HG02759 (cell line): ENCODE data around the gene RBMS1.

ENCODE experiments used
- ATAC-seq: cut with Tn5 transposase; IDR thresholded peaks from one replicate; pipeline ENCODE4 v1.9.1; 2021; ENCODE audit warnings: mild to moderate bottlenecking, moderate library complexity; ENCODE audit not compliant: unreplicated experiment

Gene RBMS1

DNA sequence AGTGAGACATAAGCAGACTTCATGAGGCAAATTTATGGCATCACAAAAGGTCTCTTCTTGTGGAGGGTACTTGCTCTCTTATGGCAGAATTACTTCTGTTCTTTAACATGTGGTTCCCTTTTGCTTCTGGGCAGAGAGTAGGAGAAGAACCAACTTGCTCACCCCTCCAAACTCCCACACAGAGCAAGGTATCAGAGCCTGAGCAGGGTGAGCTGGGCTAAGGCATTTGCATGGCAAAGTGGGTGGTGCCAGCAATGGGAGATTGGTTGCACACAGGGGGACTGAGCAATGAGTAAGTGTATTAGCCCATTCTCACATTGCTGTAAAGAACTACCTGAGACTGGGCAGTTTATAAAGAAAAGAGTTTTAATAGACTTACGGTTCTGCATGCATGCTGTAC, 229.3 kb downstream of the RBMS1 start:
- no peak for ATAC-seq

DNA sequence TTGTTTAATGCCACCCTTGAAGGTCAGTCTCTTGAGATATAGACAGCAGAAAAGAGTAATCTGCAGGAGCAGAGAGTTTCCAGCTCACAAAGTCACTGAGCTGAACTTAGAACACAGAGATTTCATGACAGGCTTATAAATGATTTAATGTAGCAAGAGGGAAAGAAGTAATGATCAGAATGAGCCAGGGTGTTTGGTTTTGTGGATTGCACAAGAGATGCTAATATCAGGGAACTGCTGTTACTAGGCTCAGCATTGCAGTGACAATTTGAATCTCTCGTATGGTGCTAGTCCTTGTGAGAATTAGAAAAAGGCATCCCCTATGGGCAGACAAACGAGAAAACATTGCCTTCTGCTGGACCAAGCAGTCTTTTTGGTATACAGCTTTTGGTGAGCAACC, 231.9 kb downstream of the RBMS1 start:
- no peak for ATAC-seq

DNA sequence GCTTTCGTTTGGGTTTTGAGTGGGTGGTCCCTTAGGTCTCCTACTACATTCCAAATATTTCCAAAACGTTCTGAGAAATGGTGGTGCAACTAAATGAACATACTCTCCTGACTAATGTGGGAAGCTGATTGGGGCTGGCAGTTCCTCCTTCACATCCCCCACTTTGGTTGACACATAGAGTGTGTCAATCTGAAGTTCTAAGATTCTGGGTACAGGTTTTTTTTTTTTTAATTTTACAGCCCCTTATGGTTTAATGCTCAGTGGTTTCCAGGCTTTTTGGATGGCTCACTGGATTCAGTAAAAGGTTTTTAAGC, 235.2 kb downstream of the RBMS1 start:
- no peak for ATAC-seq

DNA sequence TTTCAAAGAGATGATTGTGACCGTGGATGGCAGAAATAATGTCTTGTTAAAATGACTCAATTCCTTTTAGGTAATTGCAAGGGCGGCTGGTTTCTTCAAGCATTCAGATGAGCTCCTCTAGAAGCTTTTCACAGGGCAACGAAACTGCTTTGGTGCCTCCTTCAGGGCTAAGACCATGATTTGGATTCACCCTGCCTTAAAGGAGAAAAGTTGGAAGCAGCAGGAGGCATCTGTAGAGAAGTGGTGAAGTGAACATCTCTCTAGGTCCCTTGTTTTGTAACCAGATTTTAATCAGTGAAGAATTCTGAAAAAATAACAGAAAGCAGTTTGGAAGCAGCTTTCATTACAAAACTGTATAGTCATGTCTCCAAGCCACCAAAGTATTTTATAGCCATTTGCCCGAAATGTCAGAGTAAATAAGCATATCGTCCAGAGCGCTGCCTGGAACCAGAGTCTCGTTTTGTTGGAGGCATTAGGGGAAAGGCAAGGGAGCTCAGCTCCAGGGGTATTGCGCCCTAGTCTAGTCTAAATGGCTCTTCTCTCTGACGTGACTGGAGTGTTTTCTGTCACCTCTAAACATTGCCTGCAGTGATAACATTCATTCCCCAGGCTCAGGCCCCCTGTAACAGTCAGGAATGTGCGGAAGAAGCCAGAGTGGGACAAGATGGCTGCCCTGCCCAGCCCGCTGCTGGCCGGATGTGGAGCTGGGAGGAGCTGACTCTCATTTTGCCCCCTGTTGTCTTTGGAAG, 235.7 kb downstream of the RBMS1 start:
- no peak for ATAC-seq

DNA sequence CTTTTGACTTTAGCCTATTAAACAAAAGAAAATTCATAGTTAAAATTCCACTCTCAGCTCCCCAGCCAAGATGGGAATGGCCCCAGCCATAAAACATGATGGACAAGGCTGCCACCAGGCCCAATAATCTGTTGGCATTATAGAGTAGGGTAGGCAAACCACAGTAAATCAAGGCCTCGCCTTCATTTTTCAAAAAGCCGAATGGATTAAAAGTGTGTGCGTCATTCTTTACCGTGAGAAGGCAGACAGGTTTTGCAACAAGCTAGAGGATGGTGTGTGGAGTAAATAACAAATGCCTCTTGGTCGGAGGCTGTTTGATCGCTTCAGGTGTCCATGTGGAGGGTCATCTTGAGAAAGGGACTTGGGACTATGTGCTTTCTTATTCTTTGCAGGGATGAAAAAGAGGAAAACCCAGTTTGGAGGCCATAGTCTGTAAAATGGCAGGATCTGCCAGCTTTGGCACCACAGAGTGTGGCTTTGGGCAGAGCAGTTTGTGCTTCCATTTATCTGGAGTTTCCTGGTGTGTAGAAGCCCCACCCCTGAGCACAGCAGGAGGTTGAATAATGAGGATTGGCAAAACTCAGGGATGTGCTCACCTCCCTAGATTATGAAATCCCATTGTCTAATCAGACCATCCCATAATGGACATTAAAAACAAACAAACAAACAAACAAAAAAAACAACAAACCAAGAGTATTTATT, 236.4 kb downstream of the RBMS1 start:
- no peak for ATAC-seq

DNA sequence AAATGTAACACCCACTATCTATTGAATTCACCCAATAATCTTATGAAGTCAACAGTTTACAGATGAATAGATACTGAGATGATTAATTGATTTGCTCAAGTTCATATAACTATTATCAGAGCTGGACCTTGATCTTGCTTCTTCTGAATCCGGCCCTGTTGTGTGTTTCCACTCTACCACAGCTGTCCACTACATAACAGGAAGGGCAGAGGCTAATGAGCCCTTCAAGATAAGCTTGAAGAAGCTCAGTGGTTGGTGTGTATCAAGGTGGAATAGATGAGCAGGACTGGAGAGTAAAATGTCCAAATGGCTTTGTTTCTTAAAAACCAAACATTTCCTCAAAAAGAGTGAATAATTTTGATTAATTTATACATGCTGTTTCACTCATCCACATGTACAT, 237.1 kb downstream of the RBMS1 start:
- ATAC-seq = no peak

DNA sequence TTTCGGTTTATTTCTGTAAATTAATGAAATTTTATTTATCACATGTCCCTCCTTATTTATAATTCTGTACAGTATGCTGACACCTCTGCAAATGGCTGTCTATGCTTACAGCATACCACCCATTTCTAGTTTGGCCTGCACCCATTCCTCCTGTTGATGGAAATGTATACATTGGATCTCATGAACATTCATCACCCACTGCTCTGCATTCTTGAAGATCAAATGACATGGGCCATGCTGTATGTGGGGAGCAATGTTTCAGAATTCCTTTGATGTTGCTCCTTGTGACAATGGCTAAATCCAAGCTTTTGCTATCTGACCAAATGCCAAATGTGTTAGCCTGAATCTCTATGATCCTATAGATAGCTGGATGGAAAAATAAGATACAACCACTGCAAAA, 238.2 kb downstream of the RBMS1 start:
- no peak for ATAC-seq

DNA sequence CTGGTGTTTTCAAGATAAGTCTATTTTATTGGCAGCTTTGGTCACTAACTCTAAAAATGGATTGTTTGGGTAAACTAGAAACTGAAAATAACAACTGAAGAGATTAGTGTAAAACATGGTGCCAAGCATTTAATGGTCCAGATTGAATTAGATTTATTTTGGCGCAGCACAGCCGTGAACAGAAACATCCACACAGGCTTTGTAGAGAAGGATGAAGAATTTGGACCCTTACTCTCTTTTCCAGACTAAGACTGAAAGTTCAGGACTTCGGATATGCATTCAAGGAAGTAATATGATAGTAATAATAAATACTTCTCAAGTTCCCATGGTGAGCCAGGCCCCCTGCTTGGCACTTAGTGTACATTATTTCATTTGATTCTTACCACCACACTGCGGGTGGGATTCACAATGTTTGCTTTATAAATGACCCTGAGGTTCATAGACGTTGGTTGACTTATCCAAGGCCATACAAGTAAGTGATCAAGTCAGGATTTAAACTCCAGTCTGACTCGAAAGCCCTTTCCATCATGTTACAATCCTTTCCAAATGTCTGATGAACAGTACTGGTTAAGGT, 239.3 kb downstream of the RBMS1 start:
- ATAC-seq = no peak

DNA sequence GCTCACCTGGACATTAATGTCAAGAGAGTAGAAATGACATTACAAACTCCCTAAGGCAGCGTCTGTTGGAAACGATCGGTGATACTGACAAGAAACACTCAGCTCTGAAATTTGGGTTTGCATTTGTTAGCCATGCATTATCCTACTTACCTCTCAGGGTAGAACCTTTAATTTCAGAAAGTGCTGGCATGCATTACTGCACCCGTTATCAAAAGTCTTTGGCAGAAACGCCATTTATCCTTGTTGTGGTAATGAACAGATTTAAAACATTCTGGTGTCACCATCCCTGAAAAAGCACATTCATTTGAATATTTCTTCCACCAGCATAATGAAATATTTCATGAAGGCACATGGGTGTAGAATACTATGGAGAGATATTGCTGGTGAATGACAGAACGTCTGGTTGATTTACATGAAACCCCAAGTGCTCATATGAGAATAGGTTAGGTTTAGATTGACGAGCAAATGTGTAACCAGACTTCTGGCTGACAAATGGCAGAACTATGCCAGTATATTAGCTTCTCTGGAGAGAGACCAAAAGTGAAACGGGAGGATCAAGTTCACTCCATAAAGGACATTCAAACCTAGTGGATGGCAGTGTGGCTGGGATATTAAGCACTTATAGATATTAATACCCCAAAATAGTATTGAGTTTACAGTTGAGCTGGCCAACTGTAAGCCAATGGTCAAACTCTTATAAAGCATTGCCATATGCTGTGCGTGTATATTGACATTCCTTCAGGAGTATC, 240.0 kb downstream of the RBMS1 start:
- ATAC-seq = no peak

DNA sequence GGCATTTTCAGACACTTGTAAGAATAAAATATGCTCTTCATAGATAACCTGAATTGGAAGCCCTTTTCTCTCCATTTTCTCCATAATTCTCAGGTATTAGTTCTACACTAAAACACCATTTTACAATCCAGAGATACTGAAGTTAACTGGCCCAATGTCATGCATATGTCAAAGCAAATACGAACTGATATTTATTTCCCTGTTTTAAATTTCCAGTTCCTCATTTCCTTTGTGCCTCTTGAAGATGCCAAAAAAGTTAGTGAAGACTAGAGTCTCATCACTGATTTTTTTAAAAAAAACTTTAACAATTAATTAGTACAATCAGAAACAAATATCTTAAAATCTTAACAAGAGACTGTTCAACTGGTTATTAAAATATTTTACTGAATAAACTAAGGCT, 240.7 kb downstream of the RBMS1 start:
- no peak for ATAC-seq

DNA sequence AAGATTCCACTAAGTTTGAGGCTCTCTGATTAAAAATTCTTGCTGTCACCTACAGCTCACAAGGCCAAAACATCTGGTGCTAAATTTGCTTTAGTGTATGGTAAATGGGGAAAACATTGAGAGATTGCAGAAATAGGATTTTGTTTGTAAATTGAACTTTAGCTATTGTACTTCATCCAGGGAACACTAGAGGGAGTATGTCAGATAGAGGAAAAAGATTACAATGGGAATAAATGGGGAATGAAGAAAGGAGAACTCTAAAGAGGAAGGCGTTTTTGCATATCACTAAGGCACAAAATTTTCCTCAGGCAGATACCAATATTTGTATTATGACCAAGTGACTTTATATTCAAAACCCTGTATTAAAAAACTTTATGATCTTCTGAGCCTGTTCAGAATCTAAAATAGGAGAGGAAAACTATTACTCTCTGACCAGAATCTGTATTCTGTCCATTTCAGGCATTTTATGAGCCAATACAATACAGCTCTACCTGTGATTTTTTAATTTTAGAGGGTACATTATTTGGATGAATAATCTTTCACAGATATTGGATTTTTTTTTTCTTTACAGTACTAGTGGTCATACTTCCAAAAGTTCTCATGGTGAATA, 241.2 kb downstream of the RBMS1 start:
- no peak for ATAC-seq

DNA sequence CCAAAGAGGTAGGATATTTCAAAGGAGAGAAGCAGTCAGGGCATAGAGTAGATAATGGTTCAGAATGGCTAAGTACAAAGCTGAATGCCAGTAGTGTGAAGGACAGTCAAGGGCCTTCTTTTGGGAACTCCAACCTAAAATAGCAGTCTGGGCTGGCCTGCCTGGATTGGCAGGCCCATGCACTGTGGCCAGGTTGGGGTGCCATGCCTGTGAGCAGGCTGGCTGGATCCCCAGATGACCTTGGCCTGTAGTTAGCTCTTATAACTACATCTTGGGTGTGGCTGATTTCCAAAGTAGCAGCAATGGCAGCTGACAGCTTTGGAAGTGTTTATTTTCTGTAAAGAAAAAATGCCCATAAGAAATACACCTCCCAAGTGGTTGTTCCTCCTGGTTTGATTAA, 242.0 kb downstream of the RBMS1 start:
- ATAC-seq = no peak

DNA sequence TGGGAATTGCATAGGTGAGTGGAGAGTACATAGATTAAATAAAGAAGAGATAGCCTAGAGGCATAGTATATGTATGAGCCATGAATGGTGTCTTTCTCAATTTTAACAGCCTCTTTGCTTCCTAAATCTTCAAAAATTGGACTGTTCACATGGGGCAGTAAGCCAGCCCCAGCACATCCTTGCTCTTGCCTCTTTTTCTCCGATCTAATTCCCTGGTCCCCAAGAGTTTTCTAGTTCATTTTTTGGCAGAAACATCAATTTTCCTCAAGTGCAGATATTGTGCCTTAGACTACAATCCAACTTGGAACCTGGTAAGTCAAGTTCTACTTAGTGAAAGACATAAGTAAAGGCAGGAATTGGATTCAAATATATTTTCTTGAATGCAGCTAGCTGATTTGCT, 243.7 kb downstream of the RBMS1 start:
- no peak for ATAC-seq

DNA sequence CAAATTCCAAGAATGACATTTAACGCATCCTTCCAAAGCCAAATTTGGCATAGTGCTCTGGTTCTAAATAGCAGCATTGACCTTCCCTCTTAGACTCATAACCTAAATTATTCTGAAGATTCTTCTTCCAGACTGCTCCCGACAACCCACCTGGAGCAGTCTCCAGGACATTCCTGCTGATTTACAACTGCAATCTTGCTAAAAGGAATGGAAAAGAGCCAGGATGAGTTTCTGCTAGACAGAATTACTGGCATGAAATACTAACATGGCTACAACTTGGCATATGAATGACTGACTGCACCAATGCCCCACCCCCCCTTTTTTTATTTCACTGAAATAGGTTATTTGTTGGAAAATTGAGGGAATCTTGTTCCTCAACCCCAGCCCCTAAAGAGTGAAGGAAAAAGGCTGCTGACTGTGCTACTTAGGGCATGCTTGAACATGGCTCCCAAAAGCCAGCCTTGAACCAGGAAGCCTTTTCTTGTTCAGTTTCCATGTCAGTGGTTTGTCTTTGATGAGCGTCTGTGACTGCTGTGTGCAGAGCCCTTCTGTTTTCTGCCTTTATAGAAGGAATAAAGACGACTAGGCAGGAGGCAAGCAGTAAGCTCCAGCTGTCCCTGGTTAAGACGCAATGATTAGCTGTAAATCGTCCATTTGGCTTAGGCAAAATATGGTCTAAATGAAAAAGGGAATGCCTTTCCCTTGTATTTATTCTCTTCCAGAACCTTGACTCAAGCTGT, 246.1 kb downstream of the RBMS1 start:
- ATAC-seq = no peak

DNA sequence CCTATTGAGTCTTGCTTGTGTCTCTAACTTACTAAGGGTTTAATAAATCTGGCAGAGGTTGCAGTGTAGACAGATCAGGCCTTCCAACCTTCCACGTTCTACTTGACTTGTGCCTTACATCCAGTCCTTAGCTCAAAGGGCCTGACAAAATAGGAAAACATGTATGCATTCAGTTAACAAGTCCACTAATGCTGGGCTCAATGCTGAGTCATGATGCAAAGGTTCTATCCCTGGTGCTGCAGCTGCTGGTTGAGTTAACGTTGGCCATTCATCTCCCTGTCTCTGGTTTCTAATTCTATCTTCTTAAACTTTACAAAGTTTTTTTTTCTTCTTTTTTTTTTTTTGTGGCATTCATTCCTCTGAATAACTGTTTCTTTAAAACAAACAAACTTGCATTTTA, 247.3 kb downstream of the RBMS1 start:
- ATAC-seq = no peak

DNA sequence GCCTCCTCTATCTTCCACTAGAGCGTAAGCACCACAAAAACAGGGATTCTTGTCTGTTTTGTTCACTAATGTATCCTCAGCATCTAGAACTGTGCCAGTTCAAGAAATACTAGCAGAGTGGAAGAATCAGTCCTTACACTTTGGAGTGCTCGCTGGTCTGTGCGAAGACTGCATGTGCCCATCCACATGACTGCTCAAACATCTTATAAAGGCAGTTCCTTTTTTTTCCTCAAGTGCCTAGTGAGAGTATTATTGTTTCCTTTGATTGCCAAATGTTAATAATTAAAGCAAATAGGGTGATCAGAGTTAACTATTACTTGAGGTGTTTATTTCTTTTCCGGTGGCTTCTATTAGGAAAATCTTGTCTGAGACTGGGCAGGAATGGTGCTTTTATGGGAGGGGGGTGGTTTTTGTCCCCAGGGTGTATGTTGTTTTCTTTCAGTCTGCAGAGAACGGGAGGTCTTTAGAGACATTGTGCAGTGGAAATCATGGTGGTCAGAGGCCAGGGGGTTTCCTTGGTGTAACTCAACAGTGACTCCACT, 247.9 kb downstream of the RBMS1 start:
- no peak for ATAC-seq

DNA sequence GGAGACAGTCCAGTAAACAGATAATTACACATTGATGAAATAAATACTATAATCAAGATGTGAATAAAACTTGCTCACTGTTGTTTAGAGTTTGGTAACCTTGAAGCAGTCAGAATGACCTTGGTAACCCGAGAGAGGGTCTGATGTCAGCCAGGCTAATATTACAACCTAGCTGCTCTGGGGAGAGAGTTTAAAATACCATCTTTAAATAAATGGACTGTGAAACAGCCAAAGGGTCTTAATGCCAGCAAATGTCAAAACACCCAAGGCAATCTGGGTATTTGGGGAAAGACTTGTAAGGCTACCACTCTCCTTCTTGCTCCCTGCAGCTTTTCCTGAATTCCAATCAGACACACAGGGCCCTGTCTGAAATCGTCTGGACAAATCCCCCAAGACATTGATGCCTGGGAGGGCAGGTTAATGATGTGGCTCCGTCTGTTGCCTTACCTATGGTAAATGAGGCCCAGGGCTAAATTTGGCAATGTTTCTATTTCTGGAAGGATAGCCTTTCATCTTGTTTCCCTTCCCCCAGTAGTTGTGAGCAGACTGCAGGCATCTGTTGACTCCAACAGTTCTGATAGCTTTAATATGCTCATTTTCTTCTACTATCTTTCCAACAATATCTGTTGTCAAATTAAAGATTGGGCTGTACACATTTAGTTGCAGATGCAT, 250.6 kb downstream of the RBMS1 start:
- no peak for ATAC-seq

DNA sequence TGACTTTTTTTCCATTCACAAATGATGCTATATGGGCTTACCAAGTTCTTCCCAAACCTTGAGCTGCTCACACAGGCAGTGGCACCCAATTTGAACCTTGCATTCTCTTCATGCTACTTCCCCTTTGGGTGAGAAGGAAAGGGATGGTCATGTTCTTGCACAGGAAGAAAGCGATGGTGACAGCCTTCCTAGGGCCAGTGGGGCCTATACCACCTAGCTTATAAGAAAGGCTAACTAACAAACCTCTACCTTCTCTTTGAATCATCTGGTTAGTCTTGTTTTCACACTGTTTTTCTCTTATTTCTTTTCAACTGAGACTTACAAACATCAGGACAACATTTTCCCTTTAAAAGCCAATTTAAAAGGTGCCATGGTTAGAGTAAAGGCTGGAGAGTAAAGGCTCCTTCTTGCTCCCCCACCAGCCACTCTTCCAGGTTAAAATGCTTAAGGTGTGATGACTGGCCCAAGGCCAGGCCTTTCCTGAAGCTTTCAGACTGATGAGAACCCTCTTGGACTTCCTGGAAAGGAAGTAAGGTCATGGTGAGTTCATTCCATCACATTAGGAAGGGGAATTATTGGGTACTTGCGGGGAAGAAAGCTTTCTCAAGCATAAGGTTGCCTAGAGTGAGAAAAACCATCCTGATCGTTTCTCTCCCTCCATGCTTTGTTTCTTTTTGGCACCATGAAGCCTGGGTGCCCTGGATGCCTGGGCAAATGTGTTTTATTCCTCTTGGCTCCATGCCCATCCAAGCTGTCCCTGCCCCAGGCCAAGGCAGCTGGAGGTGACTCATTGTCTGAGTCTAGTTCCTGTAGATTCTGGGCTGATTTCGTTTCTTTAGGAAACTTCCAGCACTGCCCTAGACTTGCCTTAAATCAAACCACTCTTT, 252.1 kb downstream of the RBMS1 start:
- no peak for ATAC-seq

DNA sequence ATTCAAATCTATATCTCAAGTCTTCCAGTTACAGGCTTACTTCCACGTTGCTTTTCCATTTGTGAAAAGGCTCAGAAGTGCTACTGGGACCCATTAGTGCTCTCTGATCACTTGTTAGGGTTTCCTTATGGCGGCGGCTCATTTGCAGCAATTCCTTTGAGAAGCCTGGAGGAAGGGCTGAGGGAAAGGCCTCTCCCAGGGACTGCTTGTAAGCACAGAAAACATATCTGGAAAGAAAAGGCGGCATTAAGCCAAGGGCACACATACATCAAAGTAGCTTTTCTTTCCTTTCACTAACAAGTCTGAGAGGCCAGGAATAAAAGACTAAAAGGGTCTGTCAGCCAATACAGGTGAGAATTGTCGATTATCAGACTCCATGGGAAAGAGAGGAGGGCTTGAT, 254.2 kb downstream of the RBMS1 start:
- no peak for ATAC-seq
